Measurements from ENCODE around the gene RNF8. TPM values are rescaled to one million over a fixed set of nuclear protein-coding genes. Genes with fewer than 3 reads are reported as not detected.
A peak's percentile ranks its signal among the peaks of the same experiment; 100 is the strongest.

Gene RNF8
- total and polyA plus RNA-seq, 7 donors: 9.4 to 28.5 (median 12.7) TPM

- Histone ChIP-seq H3K27me3 (ENCODE audit: insufficient read depth in 3 of 3, low read length in 2 of 3) (no peaks in the 10 kb centered on the region), H3K4me3 (peak within 1 kb of the TSS; percentile 88), H3K4me1 (peaks cover 3% of the 10 kb centered on the region), H3K9me3 (no peaks in the 10 kb centered on the region), H3K27ac (peak within 1 kb of the TSS; percentile 89), H3K36me3 (ENCODE audit: insufficient read depth in 1 of 2, low read depth in 1 of 2) (peaks cover 2 to 27% of the 10 kb centered on the region in 2 donors)
- peak; percentile 99 to 100 (median 100) for ATAC-seq
- DNase-seq: peak; percentile 96 to 97
- WGBS, 3 donors: 0 to 1% (median 0%) methylated on average over 34 to 61 of the region's 61 CpGs
- no peak for TF ChIP-seq CTCF (IDR thresholded peaks at IDR 0.05)
- intact Hi-C loops (cut with DNase I): loop anchor here in 1 of 2 donors (1.0 to 5.0 kb wide), 2 partner anchors 108 to 211 kb away; no protein-coding TSS in a partner anchor
Measured at GRCh38 chr6:37432916-37433656, 79.3 kb downstream of the RNF8 start, which contains the start of gene CMTR1. TSS of gene CMTR1 (plus strand) at chr6:37433221. CDS start at chr6:37435630, 2,409 bp downstream.

GRCh38 chr6:37433657-37434271 lies 80.0 kb downstream of the RNF8 start:
- peaks cover 7 to 34% of the 10 kb centered on the region in 2 donors for H3K36me3 ChIP-seq (ENCODE audit: insufficient read depth in 1 of 2, low read depth in 1 of 2)
- ATAC-seq: peak; percentile 38 to 69 (median 60)
- peak overlapping the region; percentile 88 for H3K4me3 ChIP-seq
- peak overlapping the region; percentile 89 for H3K27ac ChIP-seq
- H3K9me3 ChIP-seq: no peaks in the 10 kb centered on the region
- peak in 1 of 2 donors; percentile 19 for DNase-seq
- intact Hi-C loops (cut with DNase I): loop anchor here in 1 of 2 donors (1.0 to 5.0 kb wide), 2 partner anchors 108 to 211 kb away; no protein-coding TSS in a partner anchor
- TF ChIP-seq CTCF (IDR thresholded peaks at IDR 0.05): no peak
- WGBS, 3 donors: 6 to 10% (median 8%) methylated on average over 13 of the region's 13 CpGs
- no peaks in the 10 kb centered on the region for H3K27me3 ChIP-seq (ENCODE audit: insufficient read depth in 3 of 3, low read length in 2 of 3)
- H3K4me1 ChIP-seq: peaks cover 3% of the 10 kb centered on the region

GRCh38 chr6:37435373-37435772 lies 81.6 kb downstream of the RNF8 start:
- Histone ChIP-seq H3K36me3 (ENCODE audit: insufficient read depth in 1 of 2, low read depth in 1 of 2) (peaks cover 7 to 50% of the 10 kb centered on the region in 2 donors), H3K9me3 (no peaks in the 10 kb centered on the region), H3K4me3 (no peak overlapping the region), H3K27me3 (ENCODE audit: insufficient read depth in 3 of 3, low read length in 2 of 3) (no peaks in the 10 kb centered on the region), H3K27ac (no peak overlapping the region), H3K4me1 (peaks cover 3% of the 10 kb centered on the region)
- intact Hi-C loops (cut with DNase I): no loop called here
- 47 to 60% (median 55%) methylated on average over 4 of the region's 4 CpGs for WGBS, 3 donors
- DNase-seq (no peak), ATAC-seq (no peak)
- no peak for TF ChIP-seq CTCF (IDR thresholded peaks at IDR 0.05)

- H3K27me3 ChIP-seq (ENCODE audit: insufficient read depth in 3 of 3, low read length in 2 of 3): no peaks in the 10 kb centered on the region
- H3K9me3 ChIP-seq: no peaks in the 10 kb centered on the region
- 77 to 79% (median 78%) methylated on average over 5 of the region's 5 CpGs for WGBS, 3 donors
- ATAC-seq: no peak
- peaks cover 7 to 53% of the 10 kb centered on the region in 2 donors for H3K36me3 ChIP-seq (ENCODE audit: insufficient read depth in 1 of 2, low read depth in 1 of 2)
- TF ChIP-seq CTCF (IDR thresholded peaks at IDR 0.05): no peak
- intact Hi-C loops (cut with DNase I): no loop called here
- no peak overlapping the region for H3K4me3 ChIP-seq
- H3K4me1 ChIP-seq: peaks cover 3% of the 10 kb centered on the region
- no peak for DNase-seq
- no peak overlapping the region for H3K27ac ChIP-seq
Measured at GRCh38 chr6:37435816-37436215, 82.0 kb downstream of the RNF8 start.

All from psoas muscle (tissue), 8 donors.